ENCODE measurements around the gene SLC13A1. TPM values are rescaled to one million over a fixed set of nuclear protein-coding genes. Genes with fewer than 3 reads are reported as not detected.

The SLC13A1 gene
- total and polyA plus RNA-seq, 9 donors: 0.10 to 0.24 TPM; not detected in 7

- DNase-seq: no peak
- TF ChIP-seq CTCF (IDR thresholded peaks at IDR 0.05): no peak
- no peak for TF ChIP-seq EP300 (IDR thresholded peaks at IDR 0.05)
- TF ChIP-seq POLR2A (IDR thresholded peaks at IDR 0.05): no peak
- Histone ChIP-seq H3K27ac (no peak overlapping the region), H3K4me1 (ENCODE audit: insufficient read depth) (no peaks in the 10 kb centered on the region), H3K9me3 (no peaks in the 10 kb centered on the region), H3K36me3 (no peaks in the 10 kb centered on the region), H3K4me3 (no peak overlapping the region), H3K27me3 (no peaks in the 10 kb centered on the region)
- WGBS, 3 donors: 4 to 16% (median 9%) methylated on average over 1 of the region's 1 CpG
- intact Hi-C loops (cut with DNase I): no loop called here
Measured at GRCh38 chr7:123220396-123220795, 20.6 kb upstream of the SLC13A1 start.

GRCh38 chr7:123218866-123219265 lies 19.1 kb upstream of the SLC13A1 start:
- no peaks in the 10 kb centered on the region for H3K4me1 ChIP-seq (ENCODE audit: insufficient read depth)
- TF ChIP-seq CTCF (IDR thresholded peaks at IDR 0.05) (no peak), POLR2A (IDR thresholded peaks at IDR 0.05) (no peak), EP300 (IDR thresholded peaks at IDR 0.05) (no peak)
- H3K27me3 ChIP-seq: no peaks in the 10 kb centered on the region
- H3K27ac ChIP-seq: no peak overlapping the region
- no peak overlapping the region for H3K4me3 ChIP-seq
- intact Hi-C loops (cut with DNase I): no loop called here
- no peak for DNase-seq
- H3K9me3 ChIP-seq: no peaks in the 10 kb centered on the region
- WGBS, 3 donors: 24 to 31% (median 30%) methylated on average over 2 of the region's 2 CpGs
- no peaks in the 10 kb centered on the region for H3K36me3 ChIP-seq

- TF ChIP-seq CTCF (IDR thresholded peaks at IDR 0.05) (no peak), EP300 (IDR thresholded peaks at IDR 0.05) (no peak), POLR2A (IDR thresholded peaks at IDR 0.05) (no peak)
Measured at GRCh38 chr7:123216825-123217224, 17.1 kb upstream of the SLC13A1 start.

GRCh38 chr7:123215350-123215749 lies 15.6 kb upstream of the SLC13A1 start:
- Histone ChIP-seq H3K9me3 (no peaks in the 10 kb centered on the region), H3K4me1 (ENCODE audit: insufficient read depth) (no peaks in the 10 kb centered on the region), H3K27me3 (no peaks in the 10 kb centered on the region), H3K36me3 (no peaks in the 10 kb centered on the region), H3K4me3 (no peak overlapping the region), H3K27ac (no peak overlapping the region)
- 81 to 90% (median 85%) methylated on average over 4 of the region's 4 CpGs for WGBS, 3 donors
- intact Hi-C loops (cut with DNase I): no loop called here
- TF ChIP-seq CTCF (IDR thresholded peaks at IDR 0.05) (no peak), POLR2A (IDR thresholded peaks at IDR 0.05) (no peak), EP300 (IDR thresholded peaks at IDR 0.05) (no peak)
- no peak for DNase-seq

More at GRCh38 chr7:123216825-123217224, 17.1 kb upstream of the SLC13A1 start:
- no peak for DNase-seq
- 85 to 94% (median 88%) methylated on average over 1 of the region's 1 CpG for WGBS, 3 donors
- no peaks in the 10 kb centered on the region for H3K27me3 ChIP-seq
- no peak overlapping the region for H3K4me3 ChIP-seq
- intact Hi-C loops (cut with DNase I): no loop called here
- no peaks in the 10 kb centered on the region for H3K4me1 ChIP-seq (ENCODE audit: insufficient read depth)
- no peaks in the 10 kb centered on the region for H3K9me3 ChIP-seq
- no peak overlapping the region for H3K27ac ChIP-seq
- no peaks in the 10 kb centered on the region for H3K36me3 ChIP-seq
